NCI-H345 treated with DMSO at 0.1 percent for 48 hours (cell line): ENCODE results near the gene TXNDC2.
"Not testable (repeated sequence)": the region's sequence is repeated elsewhere in the genome, so short reads cannot be mapped to it uniquely, and the experiment has no call there.

Experiments
- DNase-seq: peaks from one replicate; lab custom pipeline; 2025; ENCODE audit not compliant: unreplicated experiment; lab: John Stamatoyannopoulos, UW

The TXNDC2 gene

DNA sequence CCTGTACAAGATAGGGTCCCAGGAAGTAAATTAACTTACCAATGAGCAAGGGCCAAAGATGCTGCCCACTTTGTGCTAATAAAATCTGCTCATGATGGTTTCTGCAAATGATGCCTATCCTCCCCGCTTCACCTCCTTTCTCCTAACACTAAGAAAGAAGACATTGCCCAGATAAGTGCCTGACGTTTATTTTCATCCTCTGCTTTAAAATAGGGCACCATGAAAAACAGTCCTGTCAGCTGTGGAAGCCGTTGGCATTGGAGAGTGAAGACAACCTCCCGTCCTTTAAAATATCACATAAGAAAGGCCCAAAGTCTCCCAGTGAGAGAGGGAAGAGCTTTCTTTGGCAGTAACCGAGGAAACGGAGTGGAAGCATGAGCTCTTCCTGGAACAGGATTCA is 1.7 kb upstream of the TXNDC2 start:
- no peak for DNase-seq

DNA sequence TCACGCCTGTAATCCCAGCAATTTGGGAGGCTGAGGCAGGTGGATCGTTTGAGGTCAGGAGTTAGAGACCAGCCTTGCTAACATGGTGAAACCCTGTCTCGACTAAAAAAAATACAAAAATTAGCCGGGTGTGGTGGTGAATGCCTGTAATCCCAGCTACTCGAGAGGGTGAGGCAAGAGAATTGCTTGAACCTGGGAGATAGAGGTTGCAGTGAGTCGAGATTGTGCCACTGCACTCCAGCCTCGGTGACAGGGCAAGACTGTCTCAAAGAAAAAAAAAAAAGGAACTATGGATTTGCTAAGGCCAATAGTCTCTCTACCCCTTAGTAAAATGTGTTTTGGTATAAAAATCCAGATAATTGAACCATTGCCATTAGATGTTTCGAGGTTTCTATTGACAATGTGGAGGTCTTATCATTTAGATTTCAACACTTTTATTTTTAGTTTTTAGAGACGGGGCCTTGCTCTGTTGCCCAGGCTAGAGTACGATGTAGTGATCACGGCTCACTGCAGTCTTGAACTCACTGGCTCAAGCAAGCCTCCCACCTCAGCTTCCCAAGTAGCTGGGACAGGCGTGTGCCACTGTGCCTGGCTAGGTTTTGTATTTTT is 1.1 kb upstream of the TXNDC2 start:
- no peak for DNase-seq

DNA sequence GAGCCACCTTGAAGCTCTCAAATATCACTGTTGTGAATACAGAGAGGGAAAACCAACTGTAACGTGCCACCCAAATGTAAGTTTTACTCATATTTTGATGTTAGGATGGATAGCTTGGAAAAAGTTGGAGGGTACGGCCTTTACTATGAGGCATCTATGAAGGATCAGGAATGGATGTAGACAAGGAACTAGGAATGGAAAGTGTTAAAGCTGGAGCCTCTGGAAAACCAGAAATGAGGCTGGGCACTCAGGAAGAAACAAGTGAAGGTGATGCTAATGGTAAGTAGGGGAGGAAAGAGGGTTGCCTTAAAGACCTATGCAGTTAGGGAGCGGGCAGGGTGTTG is 204 bp downstream of the TXNDC2 start:
- no peak for DNase-seq

DNA sequence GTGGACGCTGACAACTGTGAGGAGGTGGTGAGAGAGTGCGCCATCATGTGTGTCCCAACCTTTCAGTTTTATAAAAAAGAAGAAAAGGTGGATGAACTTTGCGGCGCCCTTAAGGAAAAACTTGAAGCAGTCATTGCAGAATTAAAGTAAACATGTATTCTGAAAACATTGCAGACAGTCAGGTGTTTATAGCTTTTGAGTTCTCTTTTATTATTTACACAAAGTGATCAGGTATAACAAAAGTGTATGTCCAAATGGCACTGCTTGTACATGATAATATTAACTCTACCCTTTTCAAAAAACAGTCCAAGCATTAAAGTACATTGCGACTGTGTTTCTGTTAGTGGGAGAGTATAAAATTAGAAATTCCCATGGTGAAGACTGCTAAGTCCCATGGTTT is 2.2 kb downstream of the TXNDC2 start:
- no peak for DNase-seq

DNA sequence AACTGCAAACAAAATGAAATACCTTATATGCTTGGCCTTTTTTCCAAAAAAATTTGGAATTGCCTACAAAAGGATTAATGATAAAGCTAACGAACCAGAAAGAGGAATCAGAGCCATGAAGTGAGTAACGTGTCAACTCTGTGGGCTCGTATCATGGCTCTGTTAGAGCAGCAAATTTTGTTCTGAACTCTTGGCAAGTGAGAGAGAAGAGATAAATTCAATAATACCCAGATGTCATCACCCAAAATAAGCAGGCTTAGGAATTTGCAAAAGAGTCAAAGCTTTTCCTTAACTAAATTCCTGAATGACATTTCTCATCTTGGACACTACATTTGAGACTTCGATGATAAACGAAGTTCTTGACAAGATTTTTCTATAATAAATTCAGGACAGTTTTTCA is 4.4 kb downstream of the TXNDC2 start:
- no peak for DNase-seq

DNA sequence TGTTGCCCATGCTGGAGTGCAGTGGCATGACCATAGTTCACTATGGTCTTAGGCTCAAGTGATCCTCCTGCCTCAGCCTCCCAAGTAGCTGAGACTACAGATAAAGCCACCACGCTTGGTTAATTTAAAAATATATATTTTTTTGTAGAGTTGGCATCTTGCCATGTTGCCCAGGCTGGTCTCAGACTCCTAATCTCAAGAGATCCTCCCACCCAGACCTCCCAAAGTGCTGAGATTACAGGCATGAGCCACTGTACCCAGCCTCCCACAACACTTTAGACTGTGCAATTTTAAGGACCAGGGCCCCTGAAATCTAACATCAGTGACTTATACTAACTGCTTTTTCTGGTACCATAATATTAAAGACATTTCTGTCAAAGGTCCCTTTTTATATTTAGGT is 5.2 kb downstream of the TXNDC2 start:
- DNase-seq, result no peak

DNA sequence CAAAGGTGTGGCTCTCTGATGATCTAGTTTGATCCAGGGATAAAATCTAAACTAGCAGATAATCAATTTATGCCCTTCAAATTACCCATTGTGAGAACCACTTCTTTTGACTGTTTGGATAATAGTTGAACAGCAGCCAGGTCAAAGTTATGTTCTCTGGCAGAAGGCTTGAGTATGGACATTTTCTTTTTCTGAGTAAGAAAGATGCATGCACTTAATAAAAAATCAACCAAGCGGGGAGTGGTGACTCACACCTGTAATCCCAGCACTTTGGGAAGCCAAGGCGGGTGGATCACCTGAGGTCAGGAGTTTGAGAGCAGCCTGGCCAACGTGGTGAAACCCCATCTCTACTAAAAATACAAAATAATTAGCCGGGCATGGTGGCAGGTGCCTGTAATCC is 5.7 kb downstream of the TXNDC2 start:
- DNase-seq, result not testable (repeated sequence)

DNA sequence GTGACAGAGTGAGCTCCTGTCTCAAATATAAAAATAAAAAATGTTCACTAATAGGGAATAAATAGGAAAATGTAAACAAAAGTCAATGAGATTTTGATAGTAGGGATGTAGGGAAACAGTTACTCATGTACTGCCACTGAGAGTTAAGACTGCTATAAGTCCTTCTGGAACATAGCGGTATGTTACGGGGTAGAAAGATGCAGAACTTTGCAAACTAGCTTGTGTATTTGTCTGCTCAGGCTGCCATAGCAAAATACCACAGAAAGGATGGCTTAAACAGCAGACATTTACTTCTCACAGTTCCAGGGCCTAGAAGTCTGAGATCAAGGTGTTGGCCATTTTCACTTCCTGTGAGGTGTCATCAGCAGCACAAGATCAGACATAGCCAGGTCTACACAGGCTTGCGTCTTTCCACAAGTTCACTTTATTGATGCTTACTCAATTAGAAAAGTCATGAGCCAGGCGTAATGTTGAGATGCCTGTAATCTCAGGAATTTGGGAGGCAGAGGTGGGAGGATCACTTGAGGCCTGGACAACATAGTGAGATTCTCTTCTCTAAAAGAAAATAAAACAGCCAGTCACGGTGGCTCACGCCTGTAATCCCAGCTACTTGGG is 8.8 kb downstream of the TXNDC2 start:
- no peak for DNase-seq

DNA sequence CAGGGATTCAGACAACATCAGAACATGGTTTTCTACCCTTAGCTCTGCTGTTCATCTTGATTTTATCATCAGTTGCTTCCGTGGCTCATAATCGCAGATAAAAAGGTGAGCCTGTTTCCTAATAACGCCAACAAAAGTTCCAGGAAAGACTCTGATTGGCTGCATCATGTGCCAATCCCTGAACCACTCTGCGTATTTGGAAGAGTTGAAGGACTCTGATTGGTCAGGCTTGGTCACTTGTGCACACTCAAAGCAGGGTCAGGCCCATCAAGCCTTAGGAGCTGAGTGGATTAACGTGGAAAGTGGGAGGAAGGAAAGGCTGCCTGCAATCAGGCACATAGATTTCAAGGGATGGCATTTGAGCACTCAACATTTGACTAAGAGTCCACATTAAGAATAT is 11.4 kb downstream of the TXNDC2 start:
- DNase-seq, result no peak

DNA sequence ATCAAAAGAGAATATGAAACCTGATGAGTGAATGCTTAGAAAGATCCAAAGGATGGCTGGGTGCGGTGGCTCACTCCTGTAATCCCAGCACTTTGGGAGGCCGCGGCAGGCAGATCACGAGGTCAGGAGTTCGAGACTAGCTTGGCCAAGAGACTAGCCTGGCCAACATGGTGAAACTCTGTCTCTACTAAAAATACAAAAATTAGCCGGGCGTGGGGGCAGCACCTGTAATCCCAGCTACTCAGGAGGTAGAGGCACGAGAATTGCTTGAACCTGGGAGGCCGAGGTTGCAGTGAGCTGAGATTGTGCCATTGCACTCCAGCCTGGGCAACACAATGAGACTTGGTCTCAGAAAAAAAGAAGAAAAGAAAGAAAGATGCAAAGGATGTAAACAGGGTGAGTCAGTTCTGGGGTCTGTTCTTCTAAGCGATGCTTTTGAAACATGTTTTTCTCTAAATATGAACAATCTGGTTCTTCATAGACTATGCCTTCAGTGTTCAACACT is 12.1 kb downstream of the TXNDC2 start:
- not testable (repeated sequence) for DNase-seq

DNA sequence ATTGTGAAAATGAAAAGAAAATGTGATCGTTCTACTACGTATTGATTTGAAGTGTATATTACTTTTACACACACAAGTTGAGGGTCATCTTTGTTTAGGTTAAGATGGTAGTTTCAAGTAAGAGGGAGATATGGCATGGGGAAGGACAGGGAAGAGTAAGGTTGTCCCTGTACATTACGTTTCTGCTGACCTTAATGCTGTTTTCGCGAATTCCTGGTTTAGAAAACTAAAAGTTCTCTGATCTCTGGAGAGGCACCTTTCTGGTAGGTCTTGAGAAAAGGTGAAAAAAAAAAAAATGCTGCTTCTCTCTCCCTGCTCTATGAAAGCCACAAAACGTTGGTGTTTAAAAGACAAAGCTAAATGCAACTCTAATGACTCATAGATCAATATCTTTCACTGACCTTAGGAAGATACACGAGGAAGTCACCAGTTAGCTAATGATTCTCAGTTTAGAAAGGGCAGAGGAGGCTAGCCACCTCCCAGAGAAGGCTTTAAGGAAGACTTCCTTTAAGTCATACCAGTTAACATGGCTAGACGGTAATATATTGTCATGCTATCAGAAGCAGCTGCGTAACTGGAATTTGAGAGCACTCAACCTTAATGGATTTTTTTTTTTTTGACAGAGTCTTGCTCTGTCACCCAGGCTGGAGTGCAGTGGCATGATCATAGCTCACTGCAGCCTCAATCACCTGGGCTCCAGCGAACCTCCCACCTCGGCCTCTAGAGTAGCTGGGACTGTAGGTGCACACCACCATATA is 13.2 kb downstream of the TXNDC2 start:
- no peak for DNase-seq

DNA sequence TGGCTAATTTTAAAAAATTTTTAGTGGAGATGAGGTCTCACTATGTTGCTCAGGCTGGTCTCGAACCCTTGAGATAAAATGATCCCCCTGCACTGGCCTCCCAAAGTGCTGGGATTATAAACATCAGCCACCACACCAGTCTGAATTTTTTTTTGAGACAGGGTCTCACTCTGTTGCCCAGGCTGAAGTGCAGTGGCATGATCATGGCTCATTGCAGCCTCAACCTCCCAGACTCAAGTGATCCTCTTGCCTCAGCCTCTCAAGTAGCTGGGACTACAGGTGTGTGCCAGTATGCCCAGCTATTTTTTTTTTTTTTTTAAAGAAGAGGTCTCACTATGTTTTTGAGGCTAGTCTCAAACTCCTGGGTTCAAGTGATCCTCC is 13.8 kb downstream of the TXNDC2 start:
- DNase-seq, result not testable (repeated sequence)

DNA sequence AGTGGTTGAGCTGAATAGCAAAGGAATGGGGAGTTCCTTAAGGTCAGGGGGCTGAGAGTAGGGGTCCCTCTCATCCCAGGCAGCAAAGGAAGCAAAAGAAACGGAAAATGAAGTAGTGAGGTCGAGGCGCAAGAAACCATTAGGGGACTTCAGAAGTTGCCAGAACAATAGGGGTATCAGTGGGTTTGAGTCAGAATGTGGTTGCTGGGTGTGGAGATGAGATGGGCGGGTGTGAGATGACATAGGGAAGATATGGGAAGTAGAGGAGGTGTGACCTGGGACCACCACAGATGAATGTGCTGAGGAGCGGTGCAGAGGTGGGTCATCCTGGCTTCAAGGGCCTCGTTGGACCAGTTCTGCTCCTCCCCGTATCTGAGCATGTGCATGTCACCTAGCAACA is 14.9 kb downstream of the TXNDC2 start:
- no peak for DNase-seq

DNA sequence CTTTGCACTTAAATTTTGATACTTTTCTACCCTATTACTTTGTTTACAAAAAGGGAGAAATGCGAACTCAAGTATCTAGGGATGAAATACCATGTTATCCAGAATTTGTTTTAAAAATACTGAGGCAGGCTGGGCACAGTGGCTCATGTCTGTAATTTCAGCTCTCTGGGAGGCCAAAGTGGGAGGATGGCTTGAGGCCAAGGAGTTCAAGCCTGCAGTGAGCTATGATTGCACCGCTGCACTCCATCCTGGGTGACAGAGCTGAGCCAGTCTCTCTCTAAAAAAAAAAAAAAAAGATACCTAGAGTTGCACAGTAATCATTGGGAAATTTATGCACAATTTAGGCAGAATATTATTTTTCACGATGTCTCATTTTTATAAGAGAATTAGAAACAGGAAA is 15.6 kb downstream of the TXNDC2 start:
- no peak for DNase-seq

DNA sequence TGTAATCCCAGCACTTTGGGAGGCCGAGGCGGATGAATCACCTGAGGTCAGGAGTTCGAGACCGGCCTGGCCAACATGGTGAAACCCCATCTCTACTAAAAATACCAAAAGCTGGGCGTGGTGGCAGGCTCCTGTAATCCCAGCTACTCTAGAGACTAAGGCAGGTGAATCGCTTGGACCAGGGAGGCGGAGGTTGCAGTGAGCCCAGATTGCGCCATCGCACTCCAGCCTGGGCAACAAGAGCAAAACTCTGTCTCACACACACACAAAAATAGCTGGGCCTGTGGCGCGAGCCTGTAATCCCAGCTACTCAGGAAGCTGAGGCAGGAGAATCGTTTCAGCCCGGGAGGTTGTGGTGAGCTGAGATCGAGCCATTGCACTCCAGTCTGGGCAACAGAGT is 16.5 kb downstream of the TXNDC2 start:
- not testable (repeated sequence) for DNase-seq

DNA sequence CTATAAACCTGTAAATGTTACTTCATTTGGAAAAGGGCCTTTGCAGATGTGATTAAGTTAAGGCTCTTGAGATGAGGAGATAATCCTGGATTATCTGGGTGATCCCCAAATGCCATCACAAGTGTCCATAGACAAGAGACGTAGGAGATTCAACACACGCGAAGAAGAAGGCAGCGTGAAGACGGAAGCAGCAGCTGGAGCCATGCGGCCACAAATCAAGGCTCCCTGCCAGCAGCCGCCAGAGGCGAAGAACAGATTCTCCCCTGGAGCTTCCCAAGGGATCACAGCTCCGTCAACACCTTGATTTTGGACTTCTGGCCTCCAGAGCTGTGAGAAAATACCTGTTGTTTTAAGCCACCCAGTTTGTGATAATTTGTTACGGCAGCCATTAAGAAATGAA is 17.1 kb downstream of the TXNDC2 start:
- DNase-seq, result no peak

DNA sequence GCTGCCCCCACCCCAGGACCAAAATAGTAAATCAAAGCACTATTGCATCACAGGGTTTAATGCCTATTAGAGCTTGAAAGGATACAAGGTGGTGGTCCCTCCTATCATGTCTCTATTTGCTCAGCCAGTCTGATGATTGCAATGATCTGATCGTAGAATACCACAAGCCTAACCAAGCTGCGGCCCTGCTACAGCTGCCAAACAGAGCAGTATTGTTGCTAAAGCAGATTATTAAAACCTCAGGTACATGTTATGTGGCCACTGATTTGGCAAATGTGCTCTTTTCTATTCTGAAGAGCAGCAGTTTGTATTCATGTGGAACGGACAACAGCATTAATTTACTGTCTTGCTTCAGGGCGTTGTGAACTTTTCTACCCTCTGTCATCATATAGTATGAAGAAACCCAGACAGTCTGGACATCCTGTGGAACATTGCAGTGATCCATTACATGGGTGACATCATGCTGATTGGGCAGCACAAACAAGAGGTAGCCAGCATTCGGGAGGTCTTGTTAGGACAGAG is 19.7 kb downstream of the TXNDC2 start:
- no peak for DNase-seq

DNA sequence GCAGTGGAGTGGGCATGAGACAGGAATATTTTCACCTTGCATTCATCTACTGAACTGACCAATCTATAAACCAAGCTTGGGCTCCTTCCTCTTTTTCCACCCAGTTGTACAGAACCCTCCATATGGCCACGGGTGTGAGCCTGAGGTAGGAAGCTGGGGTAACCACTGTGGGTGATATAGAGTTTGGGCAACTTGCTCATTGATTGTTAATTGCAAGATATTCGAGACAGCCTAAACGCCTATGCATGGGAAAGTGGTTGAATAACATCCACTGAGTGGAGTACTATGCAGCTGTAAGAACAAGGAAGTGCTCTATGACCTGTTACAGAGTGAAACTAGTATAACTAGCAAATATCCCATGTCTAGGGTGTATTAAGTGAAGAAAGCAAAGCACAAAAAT is 20.7 kb downstream of the TXNDC2 start:
- DNase-seq, result no peak

DNA sequence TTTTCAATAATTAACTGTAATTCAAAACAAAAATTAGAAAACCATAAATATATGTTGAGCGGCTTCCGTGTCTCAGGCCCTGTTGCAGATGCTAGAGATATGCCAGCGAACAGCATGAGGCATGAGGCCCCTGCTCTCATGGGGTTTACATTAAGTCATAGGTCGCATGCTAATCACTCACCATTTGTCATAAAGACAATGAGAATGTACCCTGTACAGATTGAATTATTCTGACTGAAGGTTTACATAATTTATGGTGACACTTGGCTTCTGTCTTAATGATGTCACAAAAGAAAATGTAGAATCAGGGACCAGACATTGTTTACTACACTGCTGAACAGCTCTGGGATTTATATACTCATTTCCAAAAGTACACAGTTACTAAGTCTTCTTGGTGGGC is 22.1 kb downstream of the TXNDC2 start:
- DNase-seq, result no peak

DNA sequence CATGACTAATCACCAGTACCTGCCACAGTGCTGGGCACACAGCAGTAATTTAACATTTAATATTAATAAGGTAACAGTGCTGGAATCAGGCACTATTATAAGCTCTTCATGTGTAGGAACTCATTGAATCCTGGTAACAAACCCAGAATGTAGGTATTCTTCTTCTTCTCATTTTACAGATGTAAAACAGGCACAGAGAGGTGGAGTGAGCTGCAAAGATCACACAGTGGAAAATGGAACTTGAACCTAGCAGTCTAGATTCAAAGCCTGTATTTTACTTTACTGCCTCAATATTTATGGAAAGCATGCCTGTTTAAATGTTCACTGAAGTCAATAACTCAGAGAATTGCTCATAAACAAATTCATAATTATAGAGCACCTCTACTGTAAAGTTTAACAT is 24.3 kb downstream of the TXNDC2 start:
- no peak for DNase-seq

DNA sequence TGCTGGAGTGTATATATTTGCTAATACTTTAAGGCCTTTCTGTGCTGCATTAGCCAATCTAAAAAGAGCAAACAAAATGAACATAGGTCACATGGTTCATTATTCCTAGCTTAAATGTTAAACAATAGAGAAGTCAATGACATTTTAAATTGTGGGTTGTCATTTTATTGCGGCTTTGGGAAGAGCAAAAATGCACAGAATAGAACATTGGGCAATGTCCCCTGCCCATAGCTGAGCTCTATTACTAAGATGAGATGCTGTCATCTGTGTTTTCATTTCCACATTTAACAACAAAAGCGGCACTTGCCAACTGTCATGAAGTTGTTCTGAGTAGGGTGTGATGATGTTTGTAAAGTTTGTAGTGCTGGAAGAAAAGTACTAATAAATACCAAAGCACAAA is 24.9 kb downstream of the TXNDC2 start:
- no peak for DNase-seq

DNA sequence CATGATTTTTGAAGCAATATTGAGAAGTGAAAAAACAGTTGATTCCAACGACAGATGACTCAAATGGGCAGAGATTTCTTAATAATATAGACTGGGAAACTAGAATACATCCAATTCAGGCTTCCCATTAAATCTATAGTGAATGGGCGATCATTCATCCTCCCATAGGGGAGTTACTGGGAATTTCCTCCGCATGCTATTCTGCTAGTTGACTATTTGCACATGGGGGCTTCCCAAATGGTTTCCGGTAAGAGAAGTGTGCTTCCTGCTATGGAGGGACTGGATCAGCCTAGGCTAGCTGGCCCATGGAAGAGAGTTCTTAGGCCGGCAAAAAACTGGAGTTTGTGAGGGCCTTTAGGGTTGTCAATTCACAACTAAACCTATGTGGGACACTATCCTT is 25.5 kb downstream of the TXNDC2 start:
- DNase-seq, result no peak
